HG03520 (cell line): ENCODE data around the gene BANF2.
"Not testable (repeated sequence)": the region's sequence is repeated elsewhere in the genome, so short reads cannot be mapped to it uniquely, and the experiment has no call there.

Experiments used
- ATAC-seq: cut with Tn5 transposase; IDR thresholded peaks from one replicate; pipeline ENCODE4 v1.9.1; 2021; ENCODE audit warnings: mild to moderate bottlenecking, moderate library complexity; ENCODE audit not compliant: unreplicated experiment

Gene BANF2

DNA sequence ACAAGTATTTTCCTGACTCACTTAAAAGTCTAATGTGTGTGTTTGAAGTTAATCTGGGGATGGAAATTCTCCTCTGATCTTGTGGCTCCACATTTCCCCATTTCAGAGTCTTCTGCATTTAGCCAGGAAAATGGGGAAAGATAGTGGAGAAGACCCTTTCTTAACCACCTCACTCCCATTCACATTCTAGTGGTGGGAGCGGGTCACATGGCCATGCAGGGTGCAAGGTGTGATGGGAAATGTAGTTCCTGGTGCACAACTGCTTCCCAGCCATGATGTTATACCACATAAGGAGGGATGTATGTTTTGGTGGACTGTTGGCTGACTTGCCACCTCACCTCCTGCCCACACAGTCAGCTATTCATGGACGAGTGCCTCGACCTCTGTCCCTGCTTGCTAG lies 61.8 kb downstream of the BANF2 start:
- no peak for ATAC-seq

DNA sequence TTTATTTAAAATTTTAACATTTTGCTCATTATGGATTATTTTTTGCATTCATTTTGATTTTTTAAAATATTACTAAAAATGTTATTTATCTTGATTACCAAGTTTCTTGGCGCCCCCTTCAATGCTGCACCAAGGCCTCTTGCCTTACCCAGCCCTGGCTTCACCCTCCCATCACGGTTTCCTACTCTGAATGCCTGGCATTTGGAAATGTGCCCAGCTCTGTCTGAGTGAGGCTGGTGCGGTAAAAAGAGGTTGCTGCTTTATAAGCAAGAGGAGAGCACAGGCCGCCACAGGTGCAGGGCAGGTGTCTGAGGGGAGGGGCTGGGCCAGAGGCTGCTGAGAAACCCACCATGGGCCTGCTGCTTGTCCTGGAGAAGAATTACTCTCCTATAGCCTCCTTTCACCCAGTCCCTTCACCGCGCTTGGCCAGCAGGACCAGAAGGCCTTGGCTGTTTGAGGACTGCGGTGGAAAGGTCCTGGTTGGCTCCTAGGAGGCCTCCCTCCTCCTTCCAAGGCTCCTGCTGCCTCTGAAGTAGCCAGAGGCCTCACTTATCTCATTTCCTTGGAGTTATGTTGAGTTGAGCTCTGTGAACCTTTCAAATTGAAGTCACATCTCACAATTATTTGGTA lies 62.6 kb downstream of the BANF2 start:
- ATAC-seq = no peak

- no peak for ATAC-seq
Observed at GRCh38 chr20:17762873-17763557, 63.2 kb downstream of the BANF2 start.

GRCh38 chr20:17765017-17765416 lies 65.3 kb downstream of the BANF2 start:
- no peak for ATAC-seq

- no peak for ATAC-seq
Observed at GRCh38 chr20:17765584-17765983, 65.8 kb downstream of the BANF2 start.

DNA sequence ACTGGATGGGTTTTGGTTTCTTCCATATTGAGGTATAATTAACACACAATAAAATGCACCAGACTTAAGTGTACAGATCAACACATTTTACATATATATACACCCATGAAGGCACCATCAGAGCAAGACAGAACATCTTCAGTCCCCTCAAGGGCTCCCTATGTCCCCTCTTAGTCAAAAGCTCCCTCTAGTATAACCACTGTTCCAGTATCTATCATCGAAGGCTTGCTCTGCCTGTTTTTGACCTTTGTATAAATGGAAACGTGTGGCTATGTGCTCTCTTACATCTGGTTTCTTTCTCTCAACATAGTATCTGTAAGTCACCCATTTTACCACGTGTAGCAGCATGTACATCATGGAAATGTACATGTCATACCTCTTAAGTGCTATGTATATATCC lies 66.5 kb downstream of the BANF2 start:
- no peak for ATAC-seq

- ATAC-seq = no peak
Observed at GRCh38 chr20:17767624-17768023, 67.9 kb downstream of the BANF2 start.

DNA sequence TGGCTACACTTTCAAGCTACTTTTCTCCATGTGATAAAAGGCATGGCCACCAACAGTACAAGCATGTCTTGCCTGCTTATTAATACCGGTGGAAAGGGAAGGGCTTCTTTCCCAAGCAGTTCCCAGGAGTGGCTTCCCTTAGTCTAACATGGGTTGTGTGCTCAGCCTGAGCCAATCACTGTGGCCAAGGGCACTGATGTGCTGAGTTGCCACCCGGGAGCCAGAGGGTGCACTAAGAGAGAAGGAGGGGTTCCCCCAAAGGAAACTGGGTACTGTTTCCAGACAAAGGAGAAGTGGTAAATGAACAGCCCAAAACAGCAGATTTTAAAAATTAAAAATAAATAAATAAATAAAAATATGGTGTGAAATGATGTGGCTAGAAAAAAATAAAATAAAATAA lies 68.5 kb downstream of the BANF2 start:
- ATAC-seq = no peak

- not testable (repeated sequence) for ATAC-seq
Observed at GRCh38 chr20:17769716-17770115, 70.0 kb downstream of the BANF2 start.

DNA sequence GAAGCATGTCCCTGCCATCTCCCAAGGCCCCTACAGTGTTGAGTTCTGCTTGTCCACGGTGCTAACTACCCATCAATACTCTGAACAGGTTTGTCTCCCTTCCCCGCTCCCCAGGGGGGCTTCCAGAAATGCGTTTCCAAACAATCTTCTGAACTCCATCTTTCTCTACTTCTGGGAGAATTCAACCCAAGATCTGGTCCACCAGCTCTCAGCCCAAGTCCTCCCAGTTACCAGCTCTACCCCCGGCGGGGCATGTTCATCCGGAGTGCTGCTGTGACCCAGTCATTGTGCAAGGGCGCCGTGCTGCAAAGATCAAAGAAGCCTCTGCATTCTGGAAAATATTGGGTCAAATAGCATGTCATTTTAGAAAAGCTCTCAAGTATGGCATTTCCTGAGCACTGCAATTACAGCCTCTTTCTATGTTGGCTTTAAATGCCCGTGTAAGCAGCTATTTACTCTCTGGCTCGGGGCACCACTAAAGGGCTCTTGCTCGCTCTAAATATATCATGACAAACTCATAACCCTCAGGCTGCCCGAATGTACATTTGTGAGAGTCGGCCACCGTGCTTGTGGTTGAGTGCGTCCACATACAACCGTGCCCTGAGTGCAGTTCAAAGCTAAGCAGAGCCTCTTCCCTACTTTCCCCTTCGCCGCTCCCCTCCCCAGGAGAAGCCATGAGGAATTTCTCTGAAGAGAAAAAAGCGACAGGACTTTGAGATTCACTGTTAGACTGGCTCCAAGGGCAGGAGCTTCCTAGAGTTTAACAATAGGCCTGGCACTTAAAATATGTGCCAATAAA lies 71.6 kb downstream of the BANF2 start:
- no peak for ATAC-seq

- no peak for ATAC-seq
Observed at GRCh38 chr20:17772005-17772343, 72.2 kb downstream of the BANF2 start.

GRCh38 chr20:17773619-17774018 lies 73.9 kb downstream of the BANF2 start:
- ATAC-seq = no peak

- ATAC-seq = no peak
Observed at GRCh38 chr20:17775600-17775999, 75.8 kb downstream of the BANF2 start.

GRCh38 chr20:17776551-17776950 lies 76.8 kb downstream of the BANF2 start:
- ATAC-seq = no peak

DNA sequence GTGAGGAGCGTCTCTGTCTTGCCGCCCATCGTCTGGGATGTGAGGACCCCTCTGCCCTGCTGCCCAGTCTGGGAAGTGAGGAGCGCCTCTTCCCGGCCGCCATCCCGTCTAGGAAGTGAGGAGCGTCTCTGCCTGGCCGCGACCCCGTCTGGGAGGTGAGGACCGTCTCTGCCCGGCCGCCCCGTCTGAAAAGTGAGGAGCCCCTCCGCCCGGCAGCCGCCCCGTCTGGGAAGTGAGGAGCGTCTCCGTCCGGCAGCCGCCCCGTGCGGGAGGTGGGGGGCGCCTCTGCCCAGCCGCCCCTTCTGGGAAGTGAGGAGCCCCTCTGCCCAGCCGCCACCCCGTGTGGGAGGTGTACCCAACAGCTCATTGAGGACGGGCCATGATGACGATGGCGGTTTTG lies 79.2 kb downstream of the BANF2 start:
- ATAC-seq = not testable (repeated sequence)

- ATAC-seq = peak; percentile 71
Observed at GRCh38 chr20:17782768-17783167, 83.0 kb downstream of the BANF2 start.

- ATAC-seq = no peak
Observed at GRCh38 chr20:17783671-17784070, 83.9 kb downstream of the BANF2 start.

DNA sequence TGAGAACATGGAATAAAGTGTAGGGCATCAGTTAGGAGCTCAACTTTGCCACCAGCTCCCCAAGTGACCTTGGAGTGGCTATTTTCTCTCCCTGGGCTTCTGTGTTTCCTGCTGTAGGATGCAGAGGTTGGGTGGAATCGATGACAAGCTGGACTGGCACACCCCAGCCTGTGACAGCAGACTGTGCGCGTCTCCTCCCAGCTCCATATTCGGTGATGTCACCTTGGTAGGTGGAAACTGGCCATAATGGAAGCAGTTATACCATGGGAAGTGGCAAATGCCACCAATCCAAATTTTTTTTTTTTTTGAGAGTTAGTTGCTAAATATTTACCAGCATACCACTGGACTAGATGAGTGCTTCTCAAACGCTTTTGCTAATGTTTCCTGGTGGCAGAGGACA lies 85.2 kb downstream of the BANF2 start:
- no peak for ATAC-seq
